GM23338 (cell line): ENCODE data around the gene MED27. TPM values are rescaled to one million over a fixed set of nuclear protein-coding genes. Genes with fewer than 3 reads are reported as not detected.

Experiments used
- ATAC-seq: fragments of 200-7000 bp; cut with Tn5 transposase; 3 replicates; pipeline ENCODE4 v1.9.1; 2020
- DNase-seq: peaks from one replicate; pipeline ENCODE4 v3.0.0-alpha.2; 2015; ENCODE audit warnings: low spot score
- H2AFZ ChIP-seq: fragments of 200-600 bp; sonication (generic); 2 replicates; pipeline ENCODE4 v1.8.0; 2016; ENCODE audit warnings: antibody characterized with exemption, mild to moderate bottlenecking, moderate library complexity
- H3F3A ChIP-seq: fragments of 200-600 bp; sonication (generic); replicated peaks from 2 replicates; pipeline ENCODE4 v1.8.0; 2017; ENCODE audit warnings: antibody characterized with exemption, mixed run types, low read depth
- H3K27ac ChIP-seq: fragments of 200-600 bp; sonication (generic); 2 replicates; pipeline ENCODE4 v1.6.1; 2016; ENCODE audit warnings: low read depth
- H3K27me3 ChIP-seq: fragments of 200-600 bp; sonication (generic); 2 replicates; pipeline ENCODE4 v1.8.0; 2016; ENCODE audit warnings: mild to moderate bottlenecking, mixed run types, moderate library complexity; ENCODE audit not compliant: insufficient read depth
- H3K36me3 ChIP-seq: fragments of 200-600 bp; sonication (generic); 2 replicates; pipeline ENCODE4 v1.8.0; 2016; ENCODE audit warnings: mild to moderate bottlenecking; ENCODE audit not compliant: insufficient read depth
- H3K4me1 ChIP-seq: fragments of 200-600 bp; sonication (generic); 2 replicates; pipeline ENCODE4 v1.8.0; 2016; ENCODE audit warnings: mild to moderate bottlenecking, moderate library complexity; ENCODE audit not compliant: insufficient read depth
- H3K4me2 ChIP-seq: fragments of 200-600 bp; sonication (generic); 2 replicates; pipeline ENCODE4 v1.7.1; 2017; ENCODE audit warnings: mixed run types
- H3K4me3 ChIP-seq: fragments of 200-600 bp; sonication (generic); 2 replicates; pipeline ENCODE4 v1.6.1; 2016; ENCODE audit warnings: mixed run types
- H3K79me2 ChIP-seq: fragments of 200-600 bp; sonication (generic); replicated peaks from 2 replicates; pipeline ENCODE4 v1.8.0; 2017; ENCODE audit warnings: mild to moderate bottlenecking; ENCODE audit not compliant: insufficient read depth
- H3K9me2 ChIP-seq: fragments of 200-600 bp; sonication (generic); 2 replicates; pipeline ENCODE4 v1.8.0; 2017; ENCODE audit not compliant: insufficient read depth
- H4K20me1 ChIP-seq: fragments of 200-600 bp; sonication (generic); replicated peaks from 2 replicates; pipeline ENCODE4 v1.8.0; 2017; ENCODE audit warnings: mild to moderate bottlenecking; ENCODE audit not compliant: insufficient read depth
- H3K27ac Mint-ChIP-seq: 2 replicates; pipeline ENCODE4 v1.8.0; 2020; ENCODE audit warnings: inconsistent platforms, mild to moderate bottlenecking, moderate library complexity, mixed read lengths
- H3K27me3 Mint-ChIP-seq: 3 replicates; pipeline ENCODE4 v1.8.0; 2022; ENCODE audit warnings: low read depth, mild to moderate bottlenecking, moderate library complexity, mixed read lengths, inconsistent platforms; ENCODE audit not compliant: insufficient read depth, poor library complexity
- H3K36me3 Mint-ChIP-seq: 3 replicates; pipeline ENCODE4 v1.8.0; 2021; ENCODE audit warnings: low read depth, mild to moderate bottlenecking, inconsistent platforms, moderate library complexity, mixed read lengths
- H3K4me1 Mint-ChIP-seq: 3 replicates; pipeline ENCODE4 v1.8.0; 2020; ENCODE audit warnings: mild to moderate bottlenecking, inconsistent platforms, mixed read lengths
- H3K4me3 Mint-ChIP-seq: 3 replicates; pipeline ENCODE4 v1.8.0; 2021; ENCODE audit warnings: moderate library complexity, mild to moderate bottlenecking, inconsistent platforms, mixed read lengths
- H3K9me3 Mint-ChIP-seq: 3 replicates; pipeline ENCODE4 v1.8.0; 2020; ENCODE audit warnings: moderate library complexity, mild to moderate bottlenecking, inconsistent platforms, mixed read lengths
- CREB1 ChIP-seq: fragments of 250-450 bp; sonication (Bioruptor Pico); IDR thresholded peaks from 2 replicates; pipeline ENCODE4 v1.5.0; 2020; ENCODE audit warnings: low read depth, mild to moderate bottlenecking, moderate library complexity
- CTCF ChIP-seq, 2 experiments: fragments of 200-600 bp in 1 of 2; sonication (generic) in 1 of 2; conservative IDR thresholded peaks; 2 replicates each; pipeline versions ENCODE4 v1.5.1 to v1.6.1; 2016 to 2017; ENCODE audit warnings: antibody characterized with exemption in 2 of 2, low read depth in 2 of 2, mild to moderate bottlenecking in 2 of 2, moderate library complexity in 1 of 2
- ETS1 ChIP-seq: IDR thresholded peaks from 2 replicates; pipeline ENCODE4 v1.6.1; 2016; ENCODE audit warnings: antibody characterized with exemption
- EZH2phosphoT487 ChIP-seq: fragments of 200-600 bp; sonication (generic); IDR thresholded peaks from one replicate; pipeline ENCODE4 v1.8.1; 2018; ENCODE audit warnings: antibody characterized with exemption; ENCODE audit not compliant: unreplicated experiment
- JUNB ChIP-seq: IDR thresholded peaks from one replicate; pipeline ENCODE4 v1.6.1; 2016; ENCODE audit warnings: antibody characterized with exemption; ENCODE audit not compliant: unreplicated experiment
- NANOG ChIP-seq: IDR thresholded peaks from 2 replicates; pipeline ENCODE4 v1.6.1; 2016; ENCODE audit warnings: antibody characterized with exemption, borderline replicate concordance
- POLR2AphosphoS5 ChIP-seq: IDR thresholded peaks from 2 replicates; pipeline ENCODE4 v1.6.1; 2016; ENCODE audit warnings: antibody characterized with exemption, low read depth
- REST ChIP-seq: IDR thresholded peaks from one replicate; pipeline ENCODE4 v1.6.1; 2018; ENCODE audit warnings: antibody characterized with exemption; ENCODE audit not compliant: unreplicated experiment
- STAT1 ChIP-seq: IDR thresholded peaks from one replicate; pipeline ENCODE4 v1.6.1; 2016; ENCODE audit warnings: antibody characterized with exemption; ENCODE audit not compliant: unreplicated experiment
- ZNF114 ChIP-seq: fragments of 250-450 bp; sonication (Bioruptor Pico); IDR thresholded peaks from 2 replicates; pipeline ENCODE4 v1.5.0; 2020; ENCODE audit warnings: mild to moderate bottlenecking, moderate library complexity
- ZNF331 ChIP-seq: fragments of 250-450 bp; sonication (Bioruptor Pico); IDR thresholded peaks from 2 replicates; pipeline ENCODE4 v1.5.0; 2020; ENCODE audit warnings: low read depth, mild to moderate bottlenecking, moderate library complexity
- ZNF462 ChIP-seq: fragments of 250-450 bp; sonication (Bioruptor Pico); IDR thresholded peaks from 2 replicates; pipeline ENCODE4 v1.5.0; 2020; ENCODE audit warnings: mild to moderate bottlenecking, moderate library complexity
- polyA plus RNA-seq: library from polyadenylated mRNA; unstranded; fragments of >200 nt; fragmentation: Nextera tagmentation; extraction: Ambion mirVana; gene quantifications from 2 replicates; pipeline ENCODE4 v1.2.1, GENCODE V29; 2016
- total RNA-seq: library from RNA; depleted of rRNA; stranded (reverse); fragments of >200 nt; shearing (Covaris generic); gene quantifications from 2 replicates; pipeline ENCODE4 v1.2.3, GENCODE V29; 2014

The MED27 gene
- total and polyA plus RNA-seq, 2 experiments from 2014 or later: 30.6 to 35.0 TPM

- TF ChIP-seq CREB1 (CRISPR knock-in tag) (no peak), STAT1 (no peak), NANOG (no peak), ZNF114 (no peak), CTCF (conservative IDR thresholded peaks at IDR 0.05; ENCODE audit: low read depth in 2 of 2) (no peak), JUNB (no peak), EZH2phosphoT487 (no peak), ZNF331 (CRISPR knock-in tag) (no peak)
Measured at GRCh38 chr9:131826966-131827525, 252.6 kb downstream of the MED27 start (continued).

- Mint-ChIP-seq H3K27me3 (peaks cover 2% of the 10 kb centered on the region), H3K9me3 (no peaks in the 10 kb centered on the region), H3K36me3 (no peaks in the 10 kb centered on the region), H3K4me3 (no peak overlapping the region), H3K4me1 (peaks cover 7% of the 10 kb centered on the region; the same call in 2 of the 3 replicates), H3K27ac (no peak overlapping the region)
- ATAC-seq (no peak), DNase-seq (no peak)
- Histone ChIP-seq H3K4me1 (no peaks in the 10 kb centered on the region), H3K27me3 (no peaks in the 10 kb centered on the region), H3K9me2 (no peaks in the 10 kb centered on the region), H3K4me2 (no peak overlapping the region), H3K36me3 (no peaks in the 10 kb centered on the region), H2AFZ (no peak overlapping the region), H4K20me1 (no peaks in the 10 kb centered on the region), H3K27ac (no peak overlapping the region), H3K79me2 (no peaks in the 10 kb centered on the region), H3K4me3 (no peak overlapping the region), H3F3A (0 out of 2 replicates have a peak, but pooled peaks cover 5% of the 10 kb centered on the region)
- no peak for TF ChIP-seq ETS1
- TF ChIP-seq NANOG: no peak
- TF ChIP-seq STAT1: no peak
- no peak for TF ChIP-seq ZNF114
- no peak for TF ChIP-seq CREB1 (CRISPR knock-in tag)
- no peak for TF ChIP-seq POLR2AphosphoS5
- no peak for TF ChIP-seq JUNB
- TF ChIP-seq ZNF331 (CRISPR knock-in tag): no peak
- TF ChIP-seq ZNF462 (CRISPR knock-in tag): no peak
- no peak for TF ChIP-seq REST
Measured at GRCh38 chr9:131826053-131826452, 253.6 kb downstream of the MED27 start.
